HEK293 (cell line): ENCODE results near the gene PDSS2.

Experiments
- CTCF ChIA-PET: fragments of 350-600 bp; formaldehyde crosslinking; extraction: SDS; loops from one replicate; lab custom pipeline; 2021; ENCODE audit warnings: antibody characterized with exemption; lab: Yijun Ruan, JAX
- POLR2A ChIA-PET: fragments of 300-600 bp; formaldehyde crosslinking; extraction: SDS; loops from one replicate; lab custom pipeline; 2020; ENCODE audit warnings: antibody characterized with exemption, inconsistent platforms; lab: Yijun Ruan, JAX
- H3K27ac ChIP-seq: fragments of 200-500 bp; sonication (Bioruptor generic); 2 replicates; pipeline ENCODE4 v1.5.1; 2014; ENCODE audit warnings: low read depth, low read length, control low read depth, inconsistent platforms; ENCODE audit errors: extremely low read depth
- H3K36me3 ChIP-seq, 2 experiments: fragments of 200-500 bp in 1 of 2; sonication (Bioruptor generic) in 1 of 2; 1 replicate in 1 of 2; 2 replicates in 1 of 2; pipeline ENCODE4 v1.5.1; 2014 to 2017; ENCODE audit warnings: inconsistent platforms in 2 of 2, low read length in 2 of 2; ENCODE audit not compliant: control insufficient read depth in 2 of 2, insufficient read depth in 1 of 2
- H3K4me1 ChIP-seq: fragments of 200-500 bp; sonication (Bioruptor generic); 2 replicates; pipeline ENCODE4 v1.5.1; 2014; ENCODE audit warnings: mild to moderate bottlenecking, low read length, inconsistent platforms; ENCODE audit not compliant: control insufficient read depth, insufficient read depth
- H3K4me3 ChIP-seq: 2 replicates; pipeline ENCODE4 v1.5.1; 2011; ENCODE audit warnings: low read depth, mild to moderate bottlenecking, control low read depth, low read length, moderate library complexity
- H3K9me3 ChIP-seq: fragments of 200-500 bp; sonication (Bioruptor generic); 2 replicates; pipeline ENCODE4 v1.5.1; 2014; ENCODE audit warnings: low read depth, low read length, inconsistent platforms; ENCODE audit not compliant: control insufficient read depth, insufficient read depth
- GLIS1 ChIP-seq: fragments of 450-650 bp; formaldehyde crosslinking; IDR thresholded peaks from 2 replicates; pipeline ENCODE4 v1.5.1; 2016; ENCODE audit warnings: missing biosample characterization, missing genetic modification characterization
- KLF10 ChIP-seq: fragments of 450-650 bp; IDR thresholded peaks from 2 replicates; pipeline ENCODE4 v1.5.1; 2018; ENCODE audit warnings: missing biosample characterization, mild to moderate bottlenecking, missing genetic modification characterization
- MZF1 ChIP-seq: fragments of 450-650 bp; formaldehyde crosslinking; IDR thresholded peaks from 2 replicates; pipeline ENCODE4 v1.5.1; 2017; ENCODE audit warnings: missing biosample characterization, missing genetic modification characterization, borderline replicate concordance
- SCRT2 ChIP-seq: fragments of 450-650 bp; formaldehyde crosslinking; IDR thresholded peaks from 2 replicates; pipeline ENCODE4 v1.5.1; 2016; ENCODE audit warnings: missing biosample characterization, missing genetic modification characterization
- ZNF138 ChIP-seq: fragments of 450-650 bp; formaldehyde crosslinking; IDR thresholded peaks from 2 replicates; pipeline ENCODE4 v1.5.1; 2016; ENCODE audit warnings: missing biosample characterization, missing genetic modification characterization, borderline replicate concordance
- ZNF146 ChIP-seq: fragments of 450-650 bp; formaldehyde crosslinking; IDR thresholded peaks from 2 replicates; pipeline ENCODE4 v1.5.1; 2016; ENCODE audit warnings: missing biosample characterization, missing genetic modification characterization
- ZNF24 ChIP-seq: fragments of 450-650 bp; formaldehyde crosslinking; IDR thresholded peaks from 2 replicates; pipeline ENCODE4 v1.5.1; 2016; ENCODE audit warnings: missing biosample characterization, missing genetic modification characterization
- ZNF266 ChIP-seq: fragments of 450-650 bp; formaldehyde crosslinking; IDR thresholded peaks from 2 replicates; pipeline ENCODE4 v1.5.1; 2016; ENCODE audit warnings: missing biosample characterization, missing genetic modification characterization, low read depth
- ZNF292 ChIP-seq: fragments of 450-650 bp; formaldehyde crosslinking; IDR thresholded peaks from 2 replicates; pipeline ENCODE4 v1.5.1; 2016; ENCODE audit warnings: low read depth, missing biosample characterization, missing genetic modification characterization, borderline replicate concordance
- ZNF366 ChIP-seq: fragments of 450-650 bp; formaldehyde crosslinking; conservative IDR thresholded peaks from 2 replicates; pipeline ENCODE4 v1.5.1; 2016; ENCODE audit warnings: missing biosample characterization, missing genetic modification characterization
- ZNF391 ChIP-seq: fragments of 450-650 bp; formaldehyde crosslinking; IDR thresholded peaks from 2 replicates; pipeline ENCODE4 v1.5.1; 2016; ENCODE audit warnings: low read depth, missing biosample characterization, missing genetic modification characterization, borderline replicate concordance
- ZNF433 ChIP-seq: fragments of 450-650 bp; formaldehyde crosslinking; IDR thresholded peaks from 2 replicates; pipeline ENCODE4 v1.5.1; 2016; ENCODE audit warnings: missing biosample characterization, missing genetic modification characterization, low read depth
- ZNF501 ChIP-seq: fragments of 450-650 bp; formaldehyde crosslinking; IDR thresholded peaks from 2 replicates; pipeline ENCODE4 v1.5.1; 2016; ENCODE audit warnings: missing biosample characterization, missing genetic modification characterization
- ZNF561 ChIP-seq: fragments of 450-650 bp; IDR thresholded peaks from 2 replicates; pipeline ENCODE4 v1.5.1; 2018; ENCODE audit warnings: missing biosample characterization, missing genetic modification characterization, borderline replicate concordance
- ZNF830 ChIP-seq: fragments of 450-650 bp; IDR thresholded peaks from 2 replicates; pipeline ENCODE4 v1.5.0; 2018; ENCODE audit warnings: missing biosample characterization, missing genetic modification characterization, low read depth, mild to moderate bottlenecking, moderate library complexity
- TF ChIP-seq, protein P1 (sequence below): fragments of 450-650 bp; formaldehyde crosslinking; IDR thresholded peaks from 2 replicates; pipeline ENCODE4 v1.5.1; 2016; ENCODE audit warnings: missing biosample characterization, missing genetic modification characterization
- TF ChIP-seq, protein P2 (sequence below): sonication (generic); formaldehyde crosslinking; IDR thresholded peaks from 2 replicates; pipeline ENCODE4 v1.8.1; 2022; ENCODE audit warnings: mild to moderate bottlenecking, moderate library complexity, missing genetic modification reagents
- TF ChIP-seq, protein P3 (sequence below): fragments of 450-650 bp; formaldehyde crosslinking; IDR thresholded peaks from 2 replicates; pipeline ENCODE4 v1.5.1; 2016; ENCODE audit warnings: missing biosample characterization, missing genetic modification characterization
- TF ChIP-seq, protein P4 (sequence below): fragments of 450-650 bp; formaldehyde crosslinking; IDR thresholded peaks from 2 replicates; pipeline ENCODE4 v1.5.1; 2016; ENCODE audit warnings: missing biosample characterization, missing genetic modification characterization
- TF ChIP-seq, protein P5 (sequence below): fragments of 450-650 bp; formaldehyde crosslinking; IDR thresholded peaks from 2 replicates; pipeline ENCODE4 v1.5.1; 2017; ENCODE audit warnings: missing biosample characterization, missing genetic modification characterization
- TF ChIP-seq, protein P6 (sequence below): fragments of 450-650 bp; formaldehyde crosslinking; IDR thresholded peaks from 2 replicates; pipeline ENCODE4 v1.5.1; 2016; ENCODE audit warnings: missing biosample characterization, missing genetic modification characterization, low read depth

PDSS2 gene

DNA sequence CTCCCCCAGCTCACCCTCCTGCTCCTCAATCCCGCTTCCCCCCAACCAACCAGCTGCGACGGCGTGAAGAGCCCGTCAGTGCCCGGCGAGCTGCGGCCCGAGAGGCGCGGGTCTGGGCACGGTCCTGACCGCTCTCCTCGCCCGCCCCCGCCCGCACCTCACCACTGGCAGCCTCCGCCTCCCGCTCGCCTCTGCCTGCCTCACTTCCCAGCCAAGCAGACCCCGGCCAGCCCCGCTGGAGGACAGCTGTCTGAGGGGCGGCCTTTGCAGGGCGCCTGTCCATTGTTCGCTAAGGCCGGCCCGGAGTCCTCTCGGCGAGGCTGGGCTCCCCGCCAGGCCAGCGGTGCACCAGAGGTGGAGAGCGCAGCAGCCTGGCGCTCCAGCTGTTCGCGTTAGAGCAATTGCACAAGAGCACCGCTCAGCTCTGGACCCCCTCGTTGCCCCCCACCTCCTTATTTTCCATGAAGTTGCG is 31.8 kb upstream of the PDSS2 start (continued):
- TF ChIP-seq, protein P1, sequence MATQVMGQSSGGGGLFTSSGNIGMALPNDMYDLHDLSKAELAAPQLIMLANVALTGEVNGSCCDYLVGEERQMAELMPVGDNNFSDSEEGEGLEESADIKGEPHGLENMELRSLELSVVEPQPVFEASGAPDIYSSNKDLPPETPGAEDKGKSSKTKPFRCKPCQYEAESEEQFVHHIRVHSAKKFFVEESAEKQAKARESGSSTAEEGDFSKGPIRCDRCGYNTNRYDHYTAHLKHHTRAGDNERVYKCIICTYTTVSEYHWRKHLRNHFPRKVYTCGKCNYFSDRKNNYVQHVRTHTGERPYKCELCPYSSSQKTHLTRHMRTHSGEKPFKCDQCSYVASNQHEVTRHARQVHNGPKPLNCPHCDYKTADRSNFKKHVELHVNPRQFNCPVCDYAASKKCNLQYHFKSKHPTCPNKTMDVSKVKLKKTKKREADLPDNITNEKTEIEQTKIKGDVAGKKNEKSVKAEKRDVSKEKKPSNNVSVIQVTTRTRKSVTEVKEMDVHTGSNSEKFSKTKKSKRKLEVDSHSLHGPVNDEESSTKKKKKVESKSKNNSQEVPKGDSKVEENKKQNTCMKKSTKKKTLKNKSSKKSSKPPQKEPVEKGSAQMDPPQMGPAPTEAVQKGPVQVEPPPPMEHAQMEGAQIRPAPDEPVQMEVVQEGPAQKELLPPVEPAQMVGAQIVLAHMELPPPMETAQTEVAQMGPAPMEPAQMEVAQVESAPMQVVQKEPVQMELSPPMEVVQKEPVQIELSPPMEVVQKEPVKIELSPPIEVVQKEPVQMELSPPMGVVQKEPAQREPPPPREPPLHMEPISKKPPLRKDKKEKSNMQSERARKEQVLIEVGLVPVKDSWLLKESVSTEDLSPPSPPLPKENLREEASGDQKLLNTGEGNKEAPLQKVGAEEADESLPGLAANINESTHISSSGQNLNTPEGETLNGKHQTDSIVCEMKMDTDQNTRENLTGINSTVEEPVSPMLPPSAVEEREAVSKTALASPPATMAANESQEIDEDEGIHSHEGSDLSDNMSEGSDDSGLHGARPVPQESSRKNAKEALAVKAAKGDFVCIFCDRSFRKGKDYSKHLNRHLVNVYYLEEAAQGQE (tag by site-specific recombination): 0 out of 2 replicates have a peak, but pooled peaks have one; percentile 44
- TF ChIP-seq ZNF266 (tag by site-specific recombination): no peak
- TF ChIP-seq, protein P2, sequence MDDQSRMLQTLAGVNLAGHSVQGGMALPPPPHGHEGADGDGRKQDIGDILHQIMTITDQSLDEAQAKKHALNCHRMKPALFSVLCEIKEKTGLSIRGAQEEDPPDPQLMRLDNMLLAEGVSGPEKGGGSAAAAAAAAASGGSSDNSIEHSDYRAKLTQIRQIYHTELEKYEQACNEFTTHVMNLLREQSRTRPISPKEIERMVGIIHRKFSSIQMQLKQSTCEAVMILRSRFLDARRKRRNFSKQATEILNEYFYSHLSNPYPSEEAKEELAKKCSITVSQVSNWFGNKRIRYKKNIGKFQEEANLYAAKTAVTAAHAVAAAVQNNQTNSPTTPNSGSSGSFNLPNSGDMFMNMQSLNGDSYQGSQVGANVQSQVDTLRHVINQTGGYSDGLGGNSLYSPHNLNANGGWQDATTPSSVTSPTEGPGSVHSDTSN: peak; percentile 28; the same call in 1 of the 2 replicates
- TF ChIP-seq, protein P3, sequence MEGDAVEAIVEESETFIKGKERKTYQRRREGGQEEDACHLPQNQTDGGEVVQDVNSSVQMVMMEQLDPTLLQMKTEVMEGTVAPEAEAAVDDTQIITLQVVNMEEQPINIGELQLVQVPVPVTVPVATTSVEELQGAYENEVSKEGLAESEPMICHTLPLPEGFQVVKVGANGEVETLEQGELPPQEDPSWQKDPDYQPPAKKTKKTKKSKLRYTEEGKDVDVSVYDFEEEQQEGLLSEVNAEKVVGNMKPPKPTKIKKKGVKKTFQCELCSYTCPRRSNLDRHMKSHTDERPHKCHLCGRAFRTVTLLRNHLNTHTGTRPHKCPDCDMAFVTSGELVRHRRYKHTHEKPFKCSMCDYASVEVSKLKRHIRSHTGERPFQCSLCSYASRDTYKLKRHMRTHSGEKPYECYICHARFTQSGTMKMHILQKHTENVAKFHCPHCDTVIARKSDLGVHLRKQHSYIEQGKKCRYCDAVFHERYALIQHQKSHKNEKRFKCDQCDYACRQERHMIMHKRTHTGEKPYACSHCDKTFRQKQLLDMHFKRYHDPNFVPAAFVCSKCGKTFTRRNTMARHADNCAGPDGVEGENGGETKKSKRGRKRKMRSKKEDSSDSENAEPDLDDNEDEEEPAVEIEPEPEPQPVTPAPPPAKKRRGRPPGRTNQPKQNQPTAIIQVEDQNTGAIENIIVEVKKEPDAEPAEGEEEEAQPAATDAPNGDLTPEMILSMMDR (tag by site-specific recombination): 0 out of 2 replicates have a peak, but pooled peaks have one; percentile 17
- TF ChIP-seq, all 188 proteins: peak for 35

DNA sequence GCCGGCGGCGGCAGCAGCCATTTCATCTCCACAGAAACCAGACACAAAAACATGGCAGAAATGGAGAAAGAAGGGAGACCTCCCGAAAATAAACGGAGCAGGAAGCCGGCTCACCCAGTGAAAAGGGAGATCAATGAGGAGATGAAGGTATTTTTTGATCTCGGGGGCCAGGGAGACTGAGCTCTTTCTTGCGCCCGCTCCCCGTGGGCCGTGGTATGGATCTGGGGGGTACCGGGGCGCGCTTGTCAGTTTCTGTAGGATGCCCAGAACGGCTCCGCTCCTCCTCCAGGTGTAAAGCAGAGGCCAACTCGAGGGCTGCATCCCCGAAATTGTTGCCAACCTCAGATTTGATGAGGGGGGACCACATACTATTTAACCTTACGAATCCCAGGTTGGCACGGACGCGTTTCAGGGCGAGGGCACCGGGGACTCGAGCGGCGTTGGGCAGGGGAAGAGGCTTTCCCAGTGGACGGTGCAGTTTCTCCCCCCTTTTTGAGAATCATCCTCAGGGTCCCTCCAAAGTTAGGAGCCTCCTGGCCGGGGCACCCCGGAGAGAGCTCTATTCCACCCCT is 31.3 kb upstream of the PDSS2 start:
- Histone ChIP-seq H3K9me3 (no peaks in the 10 kb centered on the region), H3K4me3 (peak overlapping the region; percentile 88), H3K4me1 (peaks cover 32% of the 10 kb centered on the region), H3K36me3 (no peaks in the 10 kb centered on the region), H3K27ac (peak overlapping the region; percentile 94)
- CTCF ChIA-PET: interaction anchor here (0.6 to 4.7 kb wide), 7 partner anchors 14 to 354 kb away, joined by 3 to 21 read pairs (median 4); partner anchors contain the start of gene PDSS2
- POLR2A ChIA-PET: interaction anchor here (0.6 to 9.4 kb wide), 8 partner anchors 13 to 352 kb away, joined by 3 to 104 read pairs (median 6); partner anchors contain the start of gene PDSS2
- TF ChIP-seq ZNF561 (tag by site-specific recombination): no peak
- no peak for TF ChIP-seq ZNF138 (tag by site-specific recombination)
- no peak for TF ChIP-seq ZNF292 (tag by site-specific recombination)
- TF ChIP-seq ZNF366 (tag by site-specific recombination): no peak
- no peak for TF ChIP-seq ZNF24 (tag by site-specific recombination)
- TF ChIP-seq MZF1 (tag by site-specific recombination): no peak
- no peak for TF ChIP-seq KLF10 (tag by site-specific recombination)
- no peak for TF ChIP-seq ZNF501 (tag by site-specific recombination)
- no peak for TF ChIP-seq ZNF830 (tag by site-specific recombination)
- TF ChIP-seq, protein P4, sequence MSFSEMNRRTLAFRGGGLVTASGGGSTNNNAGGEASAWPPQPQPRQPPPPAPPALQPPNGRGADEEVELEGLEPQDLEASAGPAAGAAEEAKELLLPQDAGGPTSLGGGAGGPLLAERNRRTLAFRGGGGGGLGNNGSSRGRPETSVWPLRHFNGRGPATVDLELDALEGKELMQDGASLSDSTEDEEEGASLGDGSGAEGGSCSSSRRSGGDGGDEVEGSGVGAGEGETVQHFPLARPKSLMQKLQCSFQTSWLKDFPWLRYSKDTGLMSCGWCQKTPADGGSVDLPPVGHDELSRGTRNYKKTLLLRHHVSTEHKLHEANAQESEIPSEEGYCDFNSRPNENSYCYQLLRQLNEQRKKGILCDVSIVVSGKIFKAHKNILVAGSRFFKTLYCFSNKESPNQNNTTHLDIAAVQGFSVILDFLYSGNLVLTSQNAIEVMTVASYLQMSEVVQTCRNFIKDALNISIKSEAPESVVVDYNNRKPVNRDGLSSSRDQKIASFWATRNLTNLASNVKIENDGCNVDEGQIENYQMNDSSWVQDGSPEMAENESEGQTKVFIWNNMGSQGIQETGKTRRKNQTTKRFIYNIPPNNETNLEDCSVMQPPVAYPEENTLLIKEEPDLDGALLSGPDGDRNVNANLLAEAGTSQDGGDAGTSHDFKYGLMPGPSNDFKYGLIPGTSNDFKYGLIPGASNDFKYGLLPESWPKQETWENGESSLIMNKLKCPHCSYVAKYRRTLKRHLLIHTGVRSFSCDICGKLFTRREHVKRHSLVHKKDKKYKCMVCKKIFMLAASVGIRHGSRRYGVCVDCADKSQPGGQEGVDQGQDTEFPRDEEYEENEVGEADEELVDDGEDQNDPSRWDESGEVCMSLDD (tag by site-specific recombination): peak; percentile 53
- no peak for TF ChIP-seq ZNF146 (tag by site-specific recombination)
- TF ChIP-seq, protein P5, sequence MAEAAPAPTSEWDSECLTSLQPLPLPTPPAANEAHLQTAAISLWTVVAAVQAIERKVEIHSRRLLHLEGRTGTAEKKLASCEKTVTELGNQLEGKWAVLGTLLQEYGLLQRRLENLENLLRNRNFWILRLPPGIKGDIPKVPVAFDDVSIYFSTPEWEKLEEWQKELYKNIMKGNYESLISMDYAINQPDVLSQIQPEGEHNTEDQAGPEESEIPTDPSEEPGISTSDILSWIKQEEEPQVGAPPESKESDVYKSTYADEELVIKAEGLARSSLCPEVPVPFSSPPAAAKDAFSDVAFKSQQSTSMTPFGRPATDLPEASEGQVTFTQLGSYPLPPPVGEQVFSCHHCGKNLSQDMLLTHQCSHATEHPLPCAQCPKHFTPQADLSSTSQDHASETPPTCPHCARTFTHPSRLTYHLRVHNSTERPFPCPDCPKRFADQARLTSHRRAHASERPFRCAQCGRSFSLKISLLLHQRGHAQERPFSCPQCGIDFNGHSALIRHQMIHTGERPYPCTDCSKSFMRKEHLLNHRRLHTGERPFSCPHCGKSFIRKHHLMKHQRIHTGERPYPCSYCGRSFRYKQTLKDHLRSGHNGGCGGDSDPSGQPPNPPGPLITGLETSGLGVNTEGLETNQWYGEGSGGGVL (tag by site-specific recombination): peak; percentile 30; the same call in 1 of the 2 replicates
- TF ChIP-seq, protein P6, sequence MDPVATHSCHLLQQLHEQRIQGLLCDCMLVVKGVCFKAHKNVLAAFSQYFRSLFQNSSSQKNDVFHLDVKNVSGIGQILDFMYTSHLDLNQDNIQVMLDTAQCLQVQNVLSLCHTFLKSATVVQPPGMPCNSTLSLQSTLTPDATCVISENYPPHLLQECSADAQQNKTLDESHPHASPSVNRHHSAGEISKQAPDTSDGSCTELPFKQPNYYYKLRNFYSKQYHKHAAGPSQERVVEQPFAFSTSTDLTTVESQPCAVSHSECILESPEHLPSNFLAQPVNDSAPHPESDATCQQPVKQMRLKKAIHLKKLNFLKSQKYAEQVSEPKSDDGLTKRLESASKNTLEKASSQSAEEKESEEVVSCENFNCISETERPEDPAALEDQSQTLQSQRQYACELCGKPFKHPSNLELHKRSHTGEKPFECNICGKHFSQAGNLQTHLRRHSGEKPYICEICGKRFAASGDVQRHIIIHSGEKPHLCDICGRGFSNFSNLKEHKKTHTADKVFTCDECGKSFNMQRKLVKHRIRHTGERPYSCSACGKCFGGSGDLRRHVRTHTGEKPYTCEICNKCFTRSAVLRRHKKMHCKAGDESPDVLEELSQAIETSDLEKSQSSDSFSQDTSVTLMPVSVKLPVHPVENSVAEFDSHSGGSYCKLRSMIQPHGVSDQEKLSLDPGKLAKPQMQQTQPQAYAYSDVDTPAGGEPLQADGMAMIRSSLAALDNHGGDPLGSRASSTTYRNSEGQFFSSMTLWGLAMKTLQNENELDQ (tag by site-specific recombination): no peak
- TF ChIP-seq SCRT2: no peak
- peak; percentile 34; the same call in 1 of the 2 replicates for TF ChIP-seq GLIS1 (tag by site-specific recombination)
- no peak for TF ChIP-seq ZNF433 (tag by site-specific recombination)
- no peak for TF ChIP-seq ZNF391
